GM11168 (cell line): ENCODE results near the gene CCDC88C.

Experiments used
- in situ Hi-C: fragments of 300-500 bp; cut with MboI; formaldehyde crosslinking; loops from one replicate; pipeline ENCODE4 v1.12.0; 2022; ENCODE audit warnings: low sequenced_read_pairs; ENCODE audit not compliant: unreplicated experiment

Gene CCDC88C

DNA sequence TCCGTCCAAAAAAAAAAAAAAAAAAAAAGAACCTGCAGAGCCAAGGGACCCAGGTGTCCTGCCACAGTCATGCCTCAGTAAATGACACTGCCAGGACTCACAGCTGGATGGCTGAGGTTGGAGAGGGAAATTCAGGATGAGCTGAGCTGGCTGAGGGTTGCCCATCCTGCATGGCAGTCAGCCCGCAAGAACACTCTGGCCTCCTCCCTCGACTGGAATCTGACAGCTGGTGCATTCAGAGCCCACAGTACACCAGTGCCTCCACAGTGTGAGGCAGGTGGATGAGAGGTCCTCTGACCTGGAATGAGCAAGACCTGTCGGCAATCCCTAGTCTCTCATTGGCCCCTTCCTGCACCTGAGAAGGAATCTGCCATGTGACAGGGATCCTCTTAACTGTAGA, 98.7 kb downstream of the CCDC88C start:
- in situ Hi-C loops, result loop anchor here (10.0 kb wide), 1 partner anchor 106 kb away; no protein-coding TSS in a partner anchor

DNA sequence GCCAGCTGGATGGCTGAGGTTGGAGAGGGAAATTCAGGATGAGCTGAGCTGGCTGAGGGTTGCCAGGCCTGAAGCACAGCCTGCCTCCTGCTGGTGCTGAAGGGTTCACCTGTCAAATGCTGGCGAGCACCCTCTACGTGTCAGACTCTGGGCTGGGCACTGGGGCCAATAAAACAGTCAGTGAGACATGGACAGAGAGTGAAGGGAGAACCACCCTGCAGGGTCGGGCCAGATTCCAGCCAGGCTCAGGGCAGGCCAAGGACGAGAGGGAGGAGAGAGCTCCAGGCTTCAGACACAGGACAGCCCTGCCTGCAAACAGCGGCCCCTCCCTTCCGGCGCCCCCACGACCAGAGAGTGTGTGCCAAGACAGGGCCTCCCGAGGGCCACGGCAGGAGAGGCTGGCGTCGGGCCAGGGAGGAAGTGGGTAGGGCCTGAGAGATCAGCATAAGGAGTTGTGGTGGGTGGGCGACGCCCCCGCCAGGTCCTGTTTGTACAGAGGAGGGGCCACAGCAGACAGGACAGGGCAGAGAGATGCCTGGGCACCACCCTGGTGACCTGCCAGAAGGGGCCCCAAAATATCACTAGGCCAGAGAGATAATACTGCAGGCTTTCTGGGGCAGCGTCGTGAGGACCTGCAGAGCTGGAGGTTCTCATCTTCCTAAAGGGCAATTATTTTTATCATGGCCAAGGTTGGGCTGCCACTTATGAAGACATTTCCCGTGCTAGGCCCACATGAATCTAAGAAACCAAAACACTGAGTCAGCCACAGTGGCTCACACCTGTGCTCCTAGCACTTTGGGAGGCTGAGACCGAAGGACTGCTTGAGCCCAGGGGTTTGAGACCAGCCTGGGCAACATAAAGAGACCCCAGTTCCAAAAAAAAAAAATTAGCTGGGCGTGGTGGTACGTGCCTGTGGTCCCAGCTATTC, 100.0 kb downstream of the CCDC88C start:
- in situ Hi-C loops, result loop anchor here (10.0 kb wide), 1 partner anchor 107 kb away; no protein-coding TSS in a partner anchor

- in situ Hi-C loops, result loop anchor here (10.0 kb wide), 1 partner anchor 108 kb away; no protein-coding TSS in a partner anchor
Measured at GRCh38 chr14:91316761-91317160, 100.9 kb downstream of the CCDC88C start.

- in situ Hi-C loops, result loop anchor here (10.0 kb wide), 1 partner anchor 109 kb away; no protein-coding TSS in a partner anchor
Measured at GRCh38 chr14:91315844-91316267, 101.8 kb downstream of the CCDC88C start.

GRCh38 chr14:91313852-91314251, 103.8 kb downstream of the CCDC88C start:
- in situ Hi-C loops, result loop anchor here (10.0 kb wide), 1 partner anchor 111 kb away; no protein-coding TSS in a partner anchor

- in situ Hi-C loops, result loop anchor here (10.0 kb wide), 1 partner anchor 111 kb away; no protein-coding TSS in a partner anchor
Measured at GRCh38 chr14:91313154-91313850, 104.3 kb downstream of the CCDC88C start.

GRCh38 chr14:91311284-91311662, 106.3 kb downstream of the CCDC88C start:
- in situ Hi-C loops, result loop anchor here (10.0 kb wide), 1 partner anchor 114 kb away; no protein-coding TSS in a partner anchor

GRCh38 chr14:91310606-91311283, 106.9 kb downstream of the CCDC88C start:
- in situ Hi-C loops, result loop anchor here (10.0 kb wide), 1 partner anchor 114 kb away; no protein-coding TSS in a partner anchor

- in situ Hi-C loops, result loop anchor here (10.0 kb wide), 1 partner anchor 115 kb away; no protein-coding TSS in a partner anchor
Measured at GRCh38 chr14:91309756-91310280, 107.8 kb downstream of the CCDC88C start.

GRCh38 chr14:91308337-91308736, 109.3 kb downstream of the CCDC88C start:
- in situ Hi-C loops, result no loop called here

DNA sequence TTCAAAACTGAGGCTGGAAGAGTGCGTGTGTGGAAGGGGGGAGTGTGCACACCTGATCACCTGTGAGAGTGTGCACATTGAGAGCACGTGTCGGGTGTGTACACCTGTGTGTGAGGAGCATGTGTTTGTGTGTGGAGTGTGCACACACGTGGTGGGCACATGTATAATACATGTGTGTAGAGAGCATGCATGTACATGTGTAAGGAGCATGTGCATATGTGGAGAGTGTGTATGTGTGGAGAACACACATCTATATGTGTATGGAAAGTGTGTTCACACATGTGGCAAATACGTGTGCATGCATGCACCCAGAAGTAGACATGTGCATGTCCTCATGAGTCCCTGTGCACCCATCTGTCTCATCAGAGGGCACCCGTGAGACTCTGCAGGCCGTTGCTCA, 110.0 kb downstream of the CCDC88C start:
- in situ Hi-C loops, result no loop called here

DNA sequence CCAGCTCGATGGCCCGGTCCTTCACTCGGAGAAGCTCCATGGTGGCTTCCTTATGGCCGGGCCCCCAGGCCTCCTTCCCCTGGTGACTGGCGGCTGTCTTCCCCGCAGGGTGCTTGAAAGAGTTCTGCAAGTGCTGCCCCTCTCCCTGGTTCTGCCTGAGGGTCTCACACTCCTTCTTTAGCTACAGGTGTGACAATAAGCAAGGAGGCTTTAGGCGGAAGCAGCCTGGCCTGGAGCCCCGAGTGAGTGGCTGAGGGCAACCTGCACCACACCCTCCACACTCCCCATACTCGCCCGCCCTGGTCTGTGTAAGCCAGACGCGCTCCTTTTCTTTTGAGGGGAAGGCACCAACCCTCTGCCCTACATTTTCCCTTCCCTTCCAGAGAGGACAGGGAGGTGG, 110.6 kb downstream of the CCDC88C start:
- in situ Hi-C loops, result no loop called here

DNA sequence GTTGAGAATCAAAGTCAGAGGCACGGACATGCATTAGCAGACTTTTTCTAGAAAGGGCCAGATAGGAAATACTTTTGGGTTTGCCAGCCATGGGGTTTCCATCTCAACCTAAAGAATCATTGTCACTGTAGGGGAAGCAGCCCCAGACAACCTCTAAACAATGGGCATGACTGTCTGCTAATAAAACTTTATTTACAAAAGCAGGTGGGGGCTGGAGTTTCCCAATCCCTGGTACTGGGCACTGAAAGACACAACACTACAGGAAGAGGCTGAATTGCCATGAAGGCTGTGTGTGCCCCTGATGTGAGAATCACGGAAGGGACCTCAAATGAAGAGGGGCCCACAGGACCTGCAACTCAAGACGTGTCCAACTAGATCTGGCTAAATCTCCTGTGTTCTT, 111.1 kb downstream of the CCDC88C start:
- in situ Hi-C loops, result no loop called here

GRCh38 chr14:91305650-91306431, 111.8 kb downstream of the CCDC88C start:
- in situ Hi-C loops, result no loop called here

DNA sequence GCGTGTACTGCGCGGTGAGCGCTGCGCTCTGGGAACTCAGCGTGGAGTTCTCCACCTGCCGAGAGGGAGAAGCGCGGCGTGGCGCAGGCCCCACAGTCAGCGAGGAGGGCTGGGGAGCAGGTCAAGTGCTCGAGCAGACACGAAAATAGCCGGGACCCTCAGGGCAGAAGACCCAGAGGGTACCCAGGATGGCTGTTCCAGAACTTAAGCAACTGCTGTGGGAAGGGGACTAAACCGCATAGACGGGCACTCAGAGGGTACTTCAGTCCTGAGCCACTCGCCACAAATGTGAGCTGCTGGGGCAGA, 113.7 kb downstream of the CCDC88C start:
- in situ Hi-C loops, result no loop called here

GRCh38 chr14:91303091-91303923, 114.3 kb downstream of the CCDC88C start:
- in situ Hi-C loops, result no loop called here

GRCh38 chr14:91302391-91302790, 115.2 kb downstream of the CCDC88C start:
- in situ Hi-C loops, result no loop called here

DNA sequence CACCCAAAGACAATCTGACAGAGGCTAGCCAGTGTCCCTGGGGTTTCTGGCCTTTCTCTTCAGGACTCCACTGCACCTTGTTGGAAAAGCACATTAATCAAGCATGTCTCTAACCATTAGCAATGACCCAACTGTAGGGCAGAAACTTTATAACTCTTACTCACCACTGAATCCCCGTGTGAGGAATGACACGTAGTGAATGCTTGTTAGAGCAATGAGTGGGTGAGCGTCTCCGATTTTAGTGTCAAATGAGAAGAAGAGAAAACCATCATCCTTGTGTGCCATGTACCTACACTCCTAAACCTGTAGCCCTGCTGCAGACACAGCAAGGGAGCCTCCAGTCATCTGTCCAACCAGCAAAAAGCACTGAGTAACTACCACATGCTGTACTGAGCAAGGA, 116.7 kb downstream of the CCDC88C start:
- in situ Hi-C loops, result no loop called here
